ENCODE measurements around the gene IL17RE. TPM values are rescaled to one million over a fixed set of nuclear protein-coding genes. Genes with fewer than 3 reads are reported as not detected.

The IL17RE gene
- total and polyA plus RNA-seq, 9 of the 15 experiments (the other 6 are each of a cell fraction or from before 2014, with no cell fraction given), result 0.32 to 1.9 (median 0.51) TPM; not detected in 4

GRCh38 chr3:9932843-9933560 is 30.4 kb downstream of the IL17RE start:
- Histone ChIP-seq H3K4me1 (replicated peaks in 1 of 2; ENCODE audit: control insufficient read depth in 2 of 2, insufficient read depth in 2 of 2, low read length in 2 of 2) (peaks cover 11 to 43% of the 10 kb centered on the region in 2 experiments; a peak in 4 of 5 replicates), H3K4me3 (peak overlapping the region; percentile 57), H3K36me3 (ENCODE audit: control insufficient read depth, insufficient read depth, low read length) (peaks cover 26% of the 10 kb centered on the region), H3K9ac (ENCODE audit: insufficient read depth in 1 of 2, low read depth in 2 of 2, low read length in 2 of 2) (peak overlapping the region; percentile 76 to 99), H3K27ac (ENCODE audit: extremely low read depth, low read depth, low read length) (peak overlapping the region; percentile 88), H2AFZ (ENCODE audit: low read depth, low read length) (peak overlapping the region; percentile 89), H3K9me1 (ENCODE audit: control insufficient read depth, insufficient read depth, low read length) (no peaks in the 10 kb centered on the region), H3K27me3 (ENCODE audit: control insufficient read depth in 2 of 2, insufficient read depth in 2 of 2, low read length in 2 of 2) (no peaks in the 10 kb centered on the region), H3K9me3 (replicated peaks; ENCODE audit: control insufficient read depth, insufficient read depth, low read depth, low read length) (no peaks in the 10 kb centered on the region), H3K4me2 (ENCODE audit: insufficient read depth, low read length) (peak overlapping the region; percentile 81), H4K20me1 (replicated peaks; ENCODE audit: control insufficient read depth, insufficient read depth, low read length) (no peaks in the 10 kb centered on the region), H3K79me2 (ENCODE audit: control insufficient read depth, insufficient read depth, low read length) (peaks cover 20% of the 10 kb centered on the region)
- ATAC-seq (peak; percentile 87), DNase-seq (ENCODE audit: extremely low read depth in 1 of 4, low spot score in 3 of 4) (peak; percentile 84 to 91 (median 88)), FAIRE-seq (no peak)
- in situ Hi-C loops (cut with MboI) (no loop called here), intact Hi-C loops (cut with micrococcal nuclease) (loop anchor here (1.0 to 10.0 kb wide), 7 partner anchors 44 to 292 kb away; partner anchors contain the start of genes FANCD2 and VHL)
- TSS peak; percentile 90 for BruUV-seq (replicated peaks)
- POLR2A ChIA-PET, result interaction anchor here (0.6 to 3.4 kb wide), 26 partner anchors 10 to 386 kb away, joined by 3 to 15 read pairs (median 4); partner anchors contain the start of genes BRK1, EMC3, IL17RC and IL17RE
- 2% methylated on average over 77 of the region's 77 CpGs for WGBS (ENCODE audit: insufficient coverage, low coverage, missing lambda C conversion rate)
- CTCF ChIA-PET (ENCODE audit: low intra/inter-chr PET ratio), result interaction anchor here (0.5 to 1.3 kb wide), 7 partner anchors 50 to 573 kb away, joined by 3 to 7 read pairs (median 4); partner anchors contain the start of gene IRAK2
- TF ChIP-seq FOXJ3 (CRISPR knock-in tag; IDR thresholded peaks at IDR 0.05) (no peak), THRAP3 (IDR thresholded peaks at IDR 0.05; ENCODE audit: borderline replicate concordance) (no peak), TRIM24 (IDR thresholded peaks at IDR 0.05) (0 out of 4 replicates have a peak, but pooled peaks of 1 of the 2 experiments have one; percentile 6), MCM5 (IDR thresholded peaks at IDR 0.05; ENCODE audit: low read depth) (no peak), CBX8 (IDR thresholded peaks at IDR 0.05; ENCODE audit: borderline replicate concordance, extremely low read depth, low read depth, low read length, poor library complexity, severe bottlenecking) (no peak), ARID1B (IDR thresholded peaks at IDR 0.05) (peak; percentile 24), TBP (optimal IDR thresholded peaks at IDR 0.05; ENCODE audit: low read depth, low read length) (peak; percentile 30), CEBPG (CRISPR knock-in tag; IDR thresholded peaks at IDR 0.05) (peak; percentile 39; the same call in 1 of the 2 replicates), CEBPG (tag; conservative IDR thresholded peaks at IDR 0.05 in 1 of 2, IDR thresholded peaks at IDR 0.05 in 1 of 2) (no peak)
- TF ChIP-seq, protein P1, sequence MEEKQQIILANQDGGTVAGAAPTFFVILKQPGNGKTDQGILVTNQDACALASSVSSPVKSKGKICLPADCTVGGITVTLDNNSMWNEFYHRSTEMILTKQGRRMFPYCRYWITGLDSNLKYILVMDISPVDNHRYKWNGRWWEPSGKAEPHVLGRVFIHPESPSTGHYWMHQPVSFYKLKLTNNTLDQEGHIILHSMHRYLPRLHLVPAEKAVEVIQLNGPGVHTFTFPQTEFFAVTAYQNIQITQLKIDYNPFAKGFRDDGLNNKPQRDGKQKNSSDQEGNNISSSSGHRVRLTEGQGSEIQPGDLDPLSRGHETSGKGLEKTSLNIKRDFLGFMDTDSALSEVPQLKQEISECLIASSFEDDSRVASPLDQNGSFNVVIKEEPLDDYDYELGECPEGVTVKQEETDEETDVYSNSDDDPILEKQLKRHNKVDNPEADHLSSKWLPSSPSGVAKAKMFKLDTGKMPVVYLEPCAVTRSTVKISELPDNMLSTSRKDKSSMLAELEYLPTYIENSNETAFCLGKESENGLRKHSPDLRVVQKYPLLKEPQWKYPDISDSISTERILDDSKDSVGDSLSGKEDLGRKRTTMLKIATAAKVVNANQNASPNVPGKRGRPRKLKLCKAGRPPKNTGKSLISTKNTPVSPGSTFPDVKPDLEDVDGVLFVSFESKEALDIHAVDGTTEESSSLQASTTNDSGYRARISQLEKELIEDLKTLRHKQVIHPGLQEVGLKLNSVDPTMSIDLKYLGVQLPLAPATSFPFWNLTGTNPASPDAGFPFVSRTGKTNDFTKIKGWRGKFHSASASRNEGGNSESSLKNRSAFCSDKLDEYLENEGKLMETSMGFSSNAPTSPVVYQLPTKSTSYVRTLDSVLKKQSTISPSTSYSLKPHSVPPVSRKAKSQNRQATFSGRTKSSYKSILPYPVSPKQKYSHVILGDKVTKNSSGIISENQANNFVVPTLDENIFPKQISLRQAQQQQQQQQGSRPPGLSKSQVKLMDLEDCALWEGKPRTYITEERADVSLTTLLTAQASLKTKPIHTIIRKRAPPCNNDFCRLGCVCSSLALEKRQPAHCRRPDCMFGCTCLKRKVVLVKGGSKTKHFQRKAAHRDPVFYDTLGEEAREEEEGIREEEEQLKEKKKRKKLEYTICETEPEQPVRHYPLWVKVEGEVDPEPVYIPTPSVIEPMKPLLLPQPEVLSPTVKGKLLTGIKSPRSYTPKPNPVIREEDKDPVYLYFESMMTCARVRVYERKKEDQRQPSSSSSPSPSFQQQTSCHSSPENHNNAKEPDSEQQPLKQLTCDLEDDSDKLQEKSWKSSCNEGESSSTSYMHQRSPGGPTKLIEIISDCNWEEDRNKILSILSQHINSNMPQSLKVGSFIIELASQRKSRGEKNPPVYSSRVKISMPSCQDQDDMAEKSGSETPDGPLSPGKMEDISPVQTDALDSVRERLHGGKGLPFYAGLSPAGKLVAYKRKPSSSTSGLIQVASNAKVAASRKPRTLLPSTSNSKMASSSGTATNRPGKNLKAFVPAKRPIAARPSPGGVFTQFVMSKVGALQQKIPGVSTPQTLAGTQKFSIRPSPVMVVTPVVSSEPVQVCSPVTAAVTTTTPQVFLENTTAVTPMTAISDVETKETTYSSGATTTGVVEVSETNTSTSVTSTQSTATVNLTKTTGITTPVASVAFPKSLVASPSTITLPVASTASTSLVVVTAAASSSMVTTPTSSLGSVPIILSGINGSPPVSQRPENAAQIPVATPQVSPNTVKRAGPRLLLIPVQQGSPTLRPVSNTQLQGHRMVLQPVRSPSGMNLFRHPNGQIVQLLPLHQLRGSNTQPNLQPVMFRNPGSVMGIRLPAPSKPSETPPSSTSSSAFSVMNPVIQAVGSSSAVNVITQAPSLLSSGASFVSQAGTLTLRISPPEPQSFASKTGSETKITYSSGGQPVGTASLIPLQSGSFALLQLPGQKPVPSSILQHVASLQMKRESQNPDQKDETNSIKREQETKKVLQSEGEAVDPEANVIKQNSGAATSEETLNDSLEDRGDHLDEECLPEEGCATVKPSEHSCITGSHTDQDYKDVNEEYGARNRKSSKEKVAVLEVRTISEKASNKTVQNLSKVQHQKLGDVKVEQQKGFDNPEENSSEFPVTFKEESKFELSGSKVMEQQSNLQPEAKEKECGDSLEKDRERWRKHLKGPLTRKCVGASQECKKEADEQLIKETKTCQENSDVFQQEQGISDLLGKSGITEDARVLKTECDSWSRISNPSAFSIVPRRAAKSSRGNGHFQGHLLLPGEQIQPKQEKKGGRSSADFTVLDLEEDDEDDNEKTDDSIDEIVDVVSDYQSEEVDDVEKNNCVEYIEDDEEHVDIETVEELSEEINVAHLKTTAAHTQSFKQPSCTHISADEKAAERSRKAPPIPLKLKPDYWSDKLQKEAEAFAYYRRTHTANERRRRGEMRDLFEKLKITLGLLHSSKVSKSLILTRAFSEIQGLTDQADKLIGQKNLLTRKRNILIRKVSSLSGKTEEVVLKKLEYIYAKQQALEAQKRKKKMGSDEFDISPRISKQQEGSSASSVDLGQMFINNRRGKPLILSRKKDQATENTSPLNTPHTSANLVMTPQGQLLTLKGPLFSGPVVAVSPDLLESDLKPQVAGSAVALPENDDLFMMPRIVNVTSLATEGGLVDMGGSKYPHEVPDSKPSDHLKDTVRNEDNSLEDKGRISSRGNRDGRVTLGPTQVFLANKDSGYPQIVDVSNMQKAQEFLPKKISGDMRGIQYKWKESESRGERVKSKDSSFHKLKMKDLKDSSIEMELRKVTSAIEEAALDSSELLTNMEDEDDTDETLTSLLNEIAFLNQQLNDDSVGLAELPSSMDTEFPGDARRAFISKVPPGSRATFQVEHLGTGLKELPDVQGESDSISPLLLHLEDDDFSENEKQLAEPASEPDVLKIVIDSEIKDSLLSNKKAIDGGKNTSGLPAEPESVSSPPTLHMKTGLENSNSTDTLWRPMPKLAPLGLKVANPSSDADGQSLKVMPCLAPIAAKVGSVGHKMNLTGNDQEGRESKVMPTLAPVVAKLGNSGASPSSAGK (IDR thresholded peaks at IDR 0.05), result no peak

Measured in K562 (cell line).